Vagina (tissue), 2 donors: ENCODE data around the gene SORCS2. TPM values are rescaled to one million over a fixed set of nuclear protein-coding genes. Genes with fewer than 3 reads are reported as not detected.

Experiments used
- DNase-seq, 2 donors: peaks; one replicate each; pipeline ENCODE4 v3.0.0-alpha.2; 2017; ENCODE audit errors: extremely low spot score in 2 of 2
- H3K27ac ChIP-seq: fragments of 200-600 bp; sonication (generic); one replicate; pipeline ENCODE4 v1.5.1; 2019
- H3K27me3 ChIP-seq: fragments of 200-600 bp; sonication (generic); one replicate; pipeline ENCODE4 v1.5.1; 2019
- H3K36me3 ChIP-seq, 2 donors: fragments of 200-600 bp; sonication (generic); one replicate each; pipeline ENCODE4 v1.5.1; 2017 to 2019
- H3K4me1 ChIP-seq: fragments of 200-600 bp; sonication (generic); one replicate; pipeline ENCODE4 v1.5.1; 2019
- H3K4me3 ChIP-seq, 2 donors: fragments of 200-600 bp; sonication (generic); 1 replicate in 1 of 2; 2 replicates in 1 of 2; pipeline ENCODE4 v1.5.1; 2016 to 2019
- H3K9me3 ChIP-seq: fragments of 200-600 bp; sonication (generic); one replicate; pipeline ENCODE4 v1.5.1; 2019
- CTCF ChIP-seq, 3 experiments: fragments of 450-650 bp in 2 of 3; fragments of 200-600 bp in 1 of 3; sonication (generic) in 1 of 3; IDR thresholded peaks; one replicate each; pipeline ENCODE4 v1.5.1; 2017 to 2019; ENCODE audit warnings: antibody characterized with exemption in 3 of 3, mild to moderate bottlenecking in 2 of 3, moderate library complexity in 2 of 3
- POLR2A ChIP-seq, 2 donors: fragments of 450-650 bp; IDR thresholded peaks; one replicate each; pipeline ENCODE4 v1.6.1; 2017; ENCODE audit warnings: antibody characterized with exemption in 2 of 2, mild to moderate bottlenecking in 2 of 2, moderate library complexity in 2 of 2
- POLR2AphosphoS5 ChIP-seq, 2 donors: sonication (generic); formaldehyde crosslinking; IDR thresholded peaks; one replicate each; pipeline ENCODE4 v1.9.0; 2017; ENCODE audit warnings: antibody characterized with exemption in 2 of 2, mild to moderate bottlenecking in 2 of 2, low read depth in 1 of 2; ENCODE audit not compliant: insufficient read depth in 1 of 2
- intact Hi-C: fragments of 100-400 bp; cut with DNase I; formaldehyde crosslinking; loops from one replicate; pipeline ENCODE4 v1.15.1; 2023
- total RNA-seq: library from RNA; depleted of rRNA; stranded (reverse); fragments of >200 nt; gene quantifications from one replicate; pipeline ENCODE4 v1.2.3, GENCODE V29; 2016

SORCS2 gene
- total RNA-seq, 1 donor from 2014 or later: 5.4 TPM

GRCh38 chr4:7256984-7257810 lies 64.9 kb downstream of the SORCS2 start:
- TF ChIP-seq CTCF (IDR thresholded peaks at IDR 0.05): no peak
- intact Hi-C loops: no loop called here
- Histone ChIP-seq H3K4me3 (no peak overlapping the region), H3K27ac (no peak overlapping the region), H3K4me1 (peaks cover 12% of the 10 kb centered on the region), H3K27me3 (no peaks in the 10 kb centered on the region), H3K36me3 (no peaks in the 10 kb centered on the region), H3K9me3 (no peaks in the 10 kb centered on the region)
- no peak for DNase-seq

- Histone ChIP-seq H3K9me3 (no peaks in the 10 kb centered on the region), H3K36me3 (no peaks in the 10 kb centered on the region), H3K27me3 (no peaks in the 10 kb centered on the region), H3K4me3 (no peak overlapping the region), H3K4me1 (peaks cover 12% of the 10 kb centered on the region), H3K27ac (no peak overlapping the region)
- intact Hi-C loops: no loop called here
- TF ChIP-seq POLR2A (IDR thresholded peaks at IDR 0.05) (no peak), CTCF (IDR thresholded peaks at IDR 0.05) (no peak), POLR2AphosphoS5 (IDR thresholded peaks at IDR 0.05; ENCODE audit: insufficient read depth in 1 of 2, low read depth in 1 of 2) (no peak)
- no peak for DNase-seq
Observed at GRCh38 chr4:7259039-7259438, 66.7 kb downstream of the SORCS2 start.

GRCh38 chr4:7260569-7260968 lies 68.2 kb downstream of the SORCS2 start:
- peaks cover 12% of the 10 kb centered on the region for H3K4me1 ChIP-seq
- H3K4me3 ChIP-seq: no peak overlapping the region
- no peak overlapping the region for H3K27ac ChIP-seq
- intact Hi-C loops: no loop called here
- DNase-seq: no peak
- no peaks in the 10 kb centered on the region for H3K36me3 ChIP-seq
- no peaks in the 10 kb centered on the region for H3K27me3 ChIP-seq
- no peak for TF ChIP-seq CTCF (IDR thresholded peaks at IDR 0.05)
- no peak for TF ChIP-seq POLR2A (IDR thresholded peaks at IDR 0.05)
- TF ChIP-seq POLR2AphosphoS5 (IDR thresholded peaks at IDR 0.05; ENCODE audit: insufficient read depth in 1 of 2, low read depth in 1 of 2): no peak
- H3K9me3 ChIP-seq: no peaks in the 10 kb centered on the region

- DNase-seq: no peak
- no peaks in the 10 kb centered on the region for H3K36me3 ChIP-seq
- H3K27me3 ChIP-seq: no peaks in the 10 kb centered on the region
- no peak overlapping the region for H3K27ac ChIP-seq
- no peaks in the 10 kb centered on the region for H3K9me3 ChIP-seq
- H3K4me3 ChIP-seq: no peak overlapping the region
- peaks cover 12% of the 10 kb centered on the region for H3K4me1 ChIP-seq
- intact Hi-C loops: no loop called here
- TF ChIP-seq POLR2AphosphoS5 (IDR thresholded peaks at IDR 0.05; ENCODE audit: insufficient read depth in 1 of 2, low read depth in 1 of 2): no peak
- TF ChIP-seq CTCF (IDR thresholded peaks at IDR 0.05): no peak
- TF ChIP-seq POLR2A (IDR thresholded peaks at IDR 0.05): no peak
Observed at GRCh38 chr4:7261087-7261486, 68.7 kb downstream of the SORCS2 start.

GRCh38 chr4:7261536-7261935 lies 69.2 kb downstream of the SORCS2 start:
- intact Hi-C loops: no loop called here

More at GRCh38 chr4:7261536-7261935, 69.2 kb downstream of the SORCS2 start:
- H3K4me1 ChIP-seq: peaks cover 12% of the 10 kb centered on the region
- no peak overlapping the region for H3K27ac ChIP-seq
- no peak for TF ChIP-seq POLR2AphosphoS5 (IDR thresholded peaks at IDR 0.05; ENCODE audit: insufficient read depth in 1 of 2, low read depth in 1 of 2)
- no peaks in the 10 kb centered on the region for H3K36me3 ChIP-seq
- H3K27me3 ChIP-seq: no peaks in the 10 kb centered on the region
- no peak for DNase-seq
- no peaks in the 10 kb centered on the region for H3K9me3 ChIP-seq
- H3K4me3 ChIP-seq: no peak overlapping the region
